Spleen (tissue), 11 donors: Measurements from ENCODE around the gene PRKACA. TPM values are rescaled to one million over a fixed set of nuclear protein-coding genes. Genes with fewer than 3 reads are reported as not detected.
A peak's percentile ranks its signal among the peaks of the same experiment; 100 is the strongest.
"Not testable (repeated sequence)": the region's sequence is repeated elsewhere in the genome, so short reads cannot be mapped to it uniquely, and the experiment has no call there.

ENCODE experiments used
- DNase-seq: peaks from one replicate; pipeline ENCODE4 v3.0.0-alpha.2; 2020
- H3K27ac ChIP-seq, 8 donors: fragments of 200-600 bp; sonication (generic) in 7 of 8; 1 replicate in 4 of 8; 2 replicates in 4 of 8; pipeline versions ENCODE4 v1.5.0 to v1.8.0; 2016 to 2021; ENCODE audit warnings: inconsistent platforms in 4 of 8, mild to moderate bottlenecking in 4 of 8, moderate library complexity in 1 of 8
- H3K27me3 ChIP-seq, 7 donors: fragments of 200-600 bp; sonication (generic) in 6 of 7; replicated peaks in 1 of 7; 1 replicate in 4 of 7; 2 replicates in 3 of 7; pipeline versions ENCODE4 v1.5.0 to v1.8.0; 2016 to 2021; ENCODE audit warnings: inconsistent platforms in 3 of 7, mild to moderate bottlenecking in 1 of 7
- H3K36me3 ChIP-seq, 6 donors: fragments of 200-600 bp; sonication (generic) in 5 of 6; 1 replicate in 4 of 6; 2 replicates in 2 of 6; pipeline versions ENCODE4 v1.5.0 to v1.8.0; 2016 to 2021; ENCODE audit warnings: inconsistent platforms in 2 of 6
- H3K4me1 ChIP-seq, 6 donors: fragments of 200-600 bp; sonication (generic) in 5 of 6; 1 replicate in 3 of 6; 2 replicates in 3 of 6; pipeline versions ENCODE4 v1.5.0 to v1.8.0; 2016 to 2021; ENCODE audit warnings: inconsistent platforms in 3 of 6
- H3K4me3 ChIP-seq, 8 donors: fragments of 200-600 bp; sonication (generic) in 7 of 8; 1 replicate in 4 of 8; 2 replicates in 4 of 8; pipeline versions ENCODE4 v1.5.0 to v1.8.0; 2016 to 2021; ENCODE audit warnings: inconsistent platforms in 4 of 8, mild to moderate bottlenecking in 4 of 8, moderate library complexity in 2 of 8
- H3K9me3 ChIP-seq, 8 donors: fragments of 200-600 bp; sonication (generic) in 7 of 8; 1 replicate in 4 of 8; 2 replicates in 4 of 8; pipeline versions ENCODE4 v1.5.0 to v1.8.0; 2016 to 2021; ENCODE audit warnings: inconsistent platforms in 4 of 8
- POLR2A ChIP-seq, 3 donors: fragments of 450-650 bp; IDR thresholded peaks; one replicate each; pipeline ENCODE4 v1.5.1; 2017; ENCODE audit warnings: antibody characterized with exemption in 3 of 3, mild to moderate bottlenecking in 1 of 3
- POLR2AphosphoS5 ChIP-seq, 3 donors: sonication (generic); formaldehyde crosslinking; IDR thresholded peaks; one replicate each; pipeline ENCODE4 v1.5.1; 2017; ENCODE audit warnings: antibody characterized with exemption in 3 of 3
- WGBS, 5 donors: extraction: QIAGEN DNeasy Blood & Tissue Kit in 3 of 5; methylation state at CpG; one replicate each; pipeline versions ENCODE4 v1.1.5 to v1.1.7; 2013 to 2018; 5-methylcytosine and 5-hydroxymethylcytosine counted together
- intact Hi-C: fragments of 100-400 bp; cut with DNase I; formaldehyde crosslinking; loops from one replicate; pipeline ENCODE4 v1.15.0; 2023; ENCODE audit warnings: low total_unique reads
- polyA plus RNA-seq, 3 donors: library from polyadenylated mRNA; stranded (reverse); fragments of 200-250 nt; gene quantifications; one replicate each; pipeline ENCODE4 v1.2.1, GENCODE V29; 2013
- total RNA-seq, 7 donors: library from RNA; depleted of rRNA in 3 of 7; stranded (reverse); fragments of >200 nt in 3 of 7; fragmentation: NEBNext Ultra II Directional in 4 of 7; extraction: Animal tissue kit (Norgen Biotek cat#: 25700) in 4 of 7; gene quantifications; one replicate each; pipeline versions ENCODE4 v1.1.0 to v1.2.1, GENCODE V29; 2016 to 2021
- TF ChIP-seq, protein P1 (sequence below), 11 experiments: fragments of 200-600 bp in 7 of 11; fragments of 450-650 bp in 4 of 11; sonication (generic) in 4 of 11; IDR thresholded peaks in 8 of 11; conservative IDR thresholded peaks in 3 of 11; 1 replicate in 7 of 11; 2 replicates in 4 of 11; pipeline versions ENCODE4 v1.4.0 to v1.8.0; 2016 to 2021; ENCODE audit warnings: antibody characterized with exemption in 11 of 11, inconsistent platforms in 4 of 11, mild to moderate bottlenecking in 1 of 11
- donor health status: healthy with polysubstance abuse.
- donor health status: DM: no; HTN: no; CAD: no; lungs with moderate emphysema.
- donor health status: DM: no; HTN: no; CAD: no.
- donor health status: Bipolar disorder and iron deficiency.
- donor health status: healthy.
- donor health status: DM: no; HTN: no; CAD: no.
- donor health status: DM: yes; HTN: yes; CAD: no.

PRKACA gene
- total and polyA plus RNA-seq, 10 donors = 26.6 to 256 (median 109) TPM

DNA sequence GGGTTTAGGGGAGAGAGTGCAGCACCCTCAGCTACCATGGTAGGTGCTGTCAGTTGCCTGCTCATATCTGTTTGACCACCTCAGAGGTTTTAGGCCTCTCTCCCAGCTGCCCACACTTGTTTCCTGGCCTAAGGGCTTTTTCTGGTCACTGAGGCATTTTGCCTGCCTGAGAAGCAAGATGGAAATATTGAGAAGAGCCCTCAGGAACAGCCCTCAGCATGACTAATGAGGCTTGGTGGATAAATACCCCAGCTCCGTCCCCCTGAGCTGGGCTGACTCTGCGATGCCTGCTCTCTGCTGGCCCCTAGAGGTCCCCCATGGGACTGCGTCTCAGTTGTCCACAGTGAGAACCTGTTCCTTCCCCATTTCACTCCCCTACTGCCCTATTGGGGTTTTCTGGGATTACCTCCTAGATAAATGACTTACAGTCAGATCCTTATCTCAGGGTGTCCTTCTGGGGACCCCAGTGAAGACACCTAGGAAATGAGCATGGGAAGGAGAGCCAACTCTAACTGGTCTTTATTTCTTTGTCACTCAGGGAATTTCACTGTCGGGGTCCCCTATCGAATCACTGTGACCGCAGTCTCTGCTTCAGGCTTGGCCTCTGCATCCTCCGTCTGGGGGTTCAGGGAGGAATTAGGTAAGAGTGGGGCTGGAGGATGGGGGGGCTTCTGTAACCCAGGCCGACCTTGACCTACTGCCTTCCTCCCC lies 69.0 kb downstream of the PRKACA start:
- DNase-seq = peak; percentile 90
- no peaks in the 10 kb centered on the region for H3K27me3 ChIP-seq
- H3K36me3 ChIP-seq = peaks cover 0 to 99% (median 75%) of the 10 kb centered on the region in 6 donors
- peaks cover 0 to 10% (median 5%) of the 10 kb centered on the region in 8 donors for H3K9me3 ChIP-seq
- intact Hi-C loops = loop anchor here (10.0 kb wide), 1 partner anchor 164 kb away; no protein-coding TSS in a partner anchor
- 73 to 83% (median 74%) methylated on average over 8 of the region's 8 CpGs for WGBS, 5 donors
- H3K4me3 ChIP-seq = no peak overlapping the region
- TF ChIP-seq POLR2A (IDR thresholded peaks at IDR 0.05) (no peak), POLR2AphosphoS5 (IDR thresholded peaks at IDR 0.05) (peak in 2 of 3 donors; percentile 11 to 23)
- TF ChIP-seq, protein P1, sequence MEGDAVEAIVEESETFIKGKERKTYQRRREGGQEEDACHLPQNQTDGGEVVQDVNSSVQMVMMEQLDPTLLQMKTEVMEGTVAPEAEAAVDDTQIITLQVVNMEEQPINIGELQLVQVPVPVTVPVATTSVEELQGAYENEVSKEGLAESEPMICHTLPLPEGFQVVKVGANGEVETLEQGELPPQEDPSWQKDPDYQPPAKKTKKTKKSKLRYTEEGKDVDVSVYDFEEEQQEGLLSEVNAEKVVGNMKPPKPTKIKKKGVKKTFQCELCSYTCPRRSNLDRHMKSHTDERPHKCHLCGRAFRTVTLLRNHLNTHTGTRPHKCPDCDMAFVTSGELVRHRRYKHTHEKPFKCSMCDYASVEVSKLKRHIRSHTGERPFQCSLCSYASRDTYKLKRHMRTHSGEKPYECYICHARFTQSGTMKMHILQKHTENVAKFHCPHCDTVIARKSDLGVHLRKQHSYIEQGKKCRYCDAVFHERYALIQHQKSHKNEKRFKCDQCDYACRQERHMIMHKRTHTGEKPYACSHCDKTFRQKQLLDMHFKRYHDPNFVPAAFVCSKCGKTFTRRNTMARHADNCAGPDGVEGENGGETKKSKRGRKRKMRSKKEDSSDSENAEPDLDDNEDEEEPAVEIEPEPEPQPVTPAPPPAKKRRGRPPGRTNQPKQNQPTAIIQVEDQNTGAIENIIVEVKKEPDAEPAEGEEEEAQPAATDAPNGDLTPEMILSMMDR (IDR thresholded peaks at IDR 0.05 in 8 of 11, conservative IDR thresholded peaks at IDR 0.05 in 3 of 11) = peak; percentile 61 to 95 (median 85)
- H3K4me1 ChIP-seq = peaks cover 0 to 5% (median 0%) of the 10 kb centered on the region in 6 donors
- peak overlapping the region in 1 of 8 donors; percentile 15 for H3K27ac ChIP-seq

DNA sequence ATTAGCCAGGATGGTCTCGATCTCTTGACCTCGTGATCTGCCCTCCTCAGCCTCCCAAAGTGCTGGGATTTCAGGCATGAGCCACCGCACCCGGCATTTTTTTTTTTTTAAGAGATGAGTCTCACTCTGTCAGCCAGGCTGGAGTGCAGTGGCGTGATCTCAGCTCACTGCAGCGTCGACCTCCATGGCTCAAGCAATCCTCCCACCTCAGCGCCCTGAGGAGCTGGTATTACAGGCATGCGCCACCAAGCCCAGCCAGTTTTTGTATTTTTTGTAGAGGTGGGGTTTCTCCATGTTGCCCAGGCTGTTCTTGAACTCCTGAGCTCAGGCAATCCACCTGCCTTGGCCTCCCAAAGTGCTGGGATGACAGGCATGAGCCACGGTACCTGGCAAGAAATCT lies 69.7 kb downstream of the PRKACA start:
- not testable (repeated sequence) for H3K27ac ChIP-seq, H3K4me1 ChIP-seq, DNase-seq, H3K9me3 ChIP-seq, H3K4me3 ChIP-seq, H3K27me3 ChIP-seq
- intact Hi-C loops = loop anchor here (10.0 kb wide), 1 partner anchor 163 kb away; no protein-coding TSS in a partner anchor
- WGBS, 5 donors = 91 to 99% (median 97%) methylated on average over 9 to 10 of the region's 10 CpGs
- peaks cover 0 to 100% (median 74%) of the 10 kb centered on the region in 6 donors for H3K36me3 ChIP-seq

DNA sequence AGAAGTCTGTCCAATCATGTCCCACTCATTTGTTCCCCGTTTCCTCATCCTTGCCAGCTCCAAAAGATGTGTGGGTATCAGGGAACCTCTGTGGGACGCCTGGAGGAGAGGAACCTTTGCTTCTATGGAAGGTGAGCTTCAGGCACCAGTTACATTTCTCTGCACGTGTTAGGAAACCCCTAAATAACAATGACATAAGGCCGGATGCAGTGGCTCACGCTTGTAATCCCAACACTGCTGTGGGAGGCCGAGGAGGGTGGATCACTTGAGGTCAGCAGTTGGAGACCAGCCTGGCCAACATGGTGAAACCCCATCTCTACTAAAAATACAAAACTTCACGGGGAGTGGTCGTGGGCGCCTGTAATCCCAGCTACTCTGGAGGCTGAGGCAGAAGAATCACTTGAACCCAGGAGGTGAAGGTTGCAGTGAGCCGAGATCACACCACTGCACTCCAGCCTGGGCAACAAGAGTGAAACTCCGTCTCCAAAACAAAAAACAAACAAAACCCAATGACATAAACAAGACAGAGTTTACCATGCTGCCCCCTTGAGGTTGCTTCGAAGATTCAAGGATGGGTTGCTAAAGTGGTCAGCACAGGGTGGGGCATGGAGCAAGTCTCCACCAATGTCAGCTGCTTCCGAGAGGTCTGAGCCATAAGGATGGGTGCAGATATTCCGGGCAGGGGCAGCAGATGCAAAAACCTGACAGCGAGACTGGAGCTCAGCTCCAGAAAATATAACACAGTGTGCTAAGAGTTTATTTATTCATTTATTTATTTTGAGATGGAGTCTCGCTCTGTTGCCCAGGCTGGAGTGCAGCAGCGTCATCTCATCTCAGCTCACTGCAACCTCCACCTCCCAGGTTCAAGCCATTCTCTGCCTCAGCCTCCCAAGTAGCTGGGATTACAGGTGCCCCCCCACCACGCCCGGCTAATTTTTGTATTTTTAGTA lies 74.6 kb downstream of the PRKACA start:
- peaks cover 0 to 100% (median 52%) of the 10 kb centered on the region in 6 donors for H3K36me3 ChIP-seq
- intact Hi-C loops = loop anchor here (10.0 kb wide), 1 partner anchor 158 kb away; no protein-coding TSS in a partner anchor
- TF ChIP-seq, protein P1 (IDR thresholded peaks at IDR 0.05 in 8 of 11, conservative IDR thresholded peaks at IDR 0.05 in 3 of 11) = peak; percentile 20 to 88 (median 70)
- peak in 1 of 3 donors; percentile 18 for TF ChIP-seq POLR2AphosphoS5 (IDR thresholded peaks at IDR 0.05)
- H3K4me1 ChIP-seq = peaks cover 4 to 27% (median 10%) of the 10 kb centered on the region in 6 donors
- DNase-seq, H3K9me3 ChIP-seq, H3K27me3 ChIP-seq: not testable (repeated sequence)
- H3K4me3 ChIP-seq = peak overlapping the region in 1 of 8 donors; percentile 3
- H3K27ac ChIP-seq = peak overlapping the region in 7 of 8 donors; percentile 13 to 76 (median 59)
- 57 to 70% (median 64%) methylated on average over 18 to 19 of the region's 19 CpGs for WGBS, 5 donors

Other genes starting within 250 kb of the PRKACA start
- gene NANOS3, start 240.6 kb downstream of the PRKACA start, total RNA-seq = not detected
- gene NANOS3, start 240.6 kb downstream of the PRKACA start, polyA plus RNA-seq = under 1 TPM; 0.42 to 0.99 (median 0.52) TPM
- gene BRME1, start 211.6 kb downstream of the PRKACA start, total RNA-seq = 1 to 10 TPM in 6 of 7 donors, under 1 TPM in 1; 0.97 to 3.5 (median 2.1) TPM
- gene BRME1, start 211.6 kb downstream of the PRKACA start, polyA plus RNA-seq = 1 to 10 TPM; 1.3 to 3.8 (median 2.7) TPM
- 10 to 100 TPM; 26.2 to 40.1 (median 28.8) TPM for gene CC2D1A, start 211.6 kb downstream of the PRKACA start, total RNA-seq
- 10 to 100 TPM; 13.0 to 27.2 (median 24.5) TPM for gene CC2D1A, start 211.6 kb downstream of the PRKACA start, polyA plus RNA-seq
- 1 to 10 TPM in 2 of 7 donors, under 1 TPM in 4, not detected in 1; 0.19 to 3.0 (median 0.79) TPM for gene PODNL1, start 179.3 kb downstream of the PRKACA start, total RNA-seq
- gene PODNL1, start 179.3 kb downstream of the PRKACA start, polyA plus RNA-seq = under 1 TPM; 0.20 to 0.54 (median 0.41) TPM
- 10 to 100 TPM; 27.7 to 58.6 (median 43.2) TPM for gene DCAF15, start 165.3 kb downstream of the PRKACA start, total RNA-seq
- 10 to 100 TPM; 44.7 to 84.9 (median 79.0) TPM for gene DCAF15, start 165.3 kb downstream of the PRKACA start, polyA plus RNA-seq
- 10 to 100 TPM in 5 of 7 donors, 1 to 10 TPM in 2; 9.2 to 22.4 (median 17.9) TPM for gene RFX1, start 111.4 kb downstream of the PRKACA start, total RNA-seq
- 1 to 10 TPM; 2.2 to 8.0 (median 4.2) TPM for gene RFX1, start 111.4 kb downstream of the PRKACA start, polyA plus RNA-seq
- not detected for gene RLN3, start 89.6 kb downstream of the PRKACA start, total RNA-seq
- under 1 TPM in 1 of 3 donors, not detected in 2; 0.35 TPM for gene RLN3, start 89.6 kb downstream of the PRKACA start, polyA plus RNA-seq
- gene IL27RA, start 86.0 kb downstream of the PRKACA start, total RNA-seq = 10 to 100 TPM; 15.7 to 28.7 (median 20.8) TPM
- gene IL27RA, start 86.0 kb downstream of the PRKACA start, polyA plus RNA-seq = 10 to 100 TPM; 12.8 to 14.4 (median 13.4) TPM
- not detected for gene PALM3, start 55.7 kb downstream of the PRKACA start, total RNA-seq
- gene PALM3, start 55.7 kb downstream of the PRKACA start, polyA plus RNA-seq = under 1 TPM; 0.02 to 0.32 (median 0.05) TPM
- 1 to 10 TPM; 1.8 to 8.0 (median 2.0) TPM for gene MISP3, start 45.0 kb downstream of the PRKACA start, total RNA-seq
- 1 to 10 TPM; 1.5 to 2.2 (median 1.9) TPM for gene MISP3, start 45.0 kb downstream of the PRKACA start, polyA plus RNA-seq
- 1 to 10 TPM in 1 of 7 donors, not detected in 6; 4.9 TPM for gene C19orf67, start 32.0 kb downstream of the PRKACA start, total RNA-seq
- not detected for gene C19orf67, start 32.0 kb downstream of the PRKACA start, polyA plus RNA-seq
- 10 to 100 TPM; 25.5 to 36.8 (median 30.6) TPM for gene SAMD1, start 27.0 kb downstream of the PRKACA start, total RNA-seq
- gene SAMD1, start 27.0 kb downstream of the PRKACA start, polyA plus RNA-seq = 10 to 100 TPM; 19.6 to 31.4 (median 24.3) TPM
- gene ASF1B, start 18.8 kb upstream of the PRKACA start, total RNA-seq = 10 to 100 TPM in 3 of 7 donors, 1 to 10 TPM in 4; 4.0 to 24.8 (median 7.0) TPM
- 10 to 100 TPM in 2 of 3 donors, 1 to 10 TPM in 1; 3.8 to 12.5 (median 10.1) TPM for gene ASF1B, start 18.8 kb upstream of the PRKACA start, polyA plus RNA-seq
- gene ADGRL1, start 88.4 kb upstream of the PRKACA start, total RNA-seq = 10 to 100 TPM in 6 of 7 donors, 1 to 10 TPM in 1; 10.0 to 21.1 (median 13.4) TPM
- 1 to 10 TPM; 1.8 to 5.8 (median 2.3) TPM for gene ADGRL1, start 88.4 kb upstream of the PRKACA start, polyA plus RNA-seq